ENCODE data around the gene GNG12. TPM values are rescaled to one million over a fixed set of nuclear protein-coding genes. Genes with fewer than 3 reads are reported as not detected.
"Not testable (repeated sequence)": the region's sequence is repeated elsewhere in the genome, so short reads cannot be mapped to it uniquely, and the experiment has no call there.

The GNG12 gene
- total RNA-seq, 1 donor from 2014 or later = 68.4 TPM

- no peak for DNase-seq (ENCODE audit: low spot score)
Measured at GRCh38 chr1:67733681-67734322, 99.5 kb downstream of the GNG12 start.

- DNase-seq (ENCODE audit: low spot score) = no peak
Measured at GRCh38 chr1:67732750-67733151, 100.5 kb downstream of the GNG12 start.

DNA sequence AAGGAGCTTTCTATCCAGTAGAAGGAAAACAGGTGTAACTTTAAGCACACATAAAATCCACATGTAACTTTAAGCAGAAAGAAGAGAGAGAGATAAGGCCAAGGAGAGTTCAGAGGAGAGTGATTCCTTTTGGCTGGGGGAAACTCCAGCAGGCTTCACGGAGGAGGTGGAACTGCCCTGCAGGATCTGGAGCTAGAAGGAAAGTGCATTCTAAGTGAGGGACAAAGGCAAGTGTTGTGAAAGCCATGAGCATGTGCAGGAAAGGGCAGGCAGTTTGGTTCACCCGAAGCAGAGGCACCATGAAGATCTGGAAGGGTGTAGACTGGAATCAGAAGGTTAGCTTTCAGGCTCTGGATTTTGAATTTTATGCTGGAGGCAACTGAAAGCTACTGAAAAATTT, 101.9 kb downstream of the GNG12 start:
- DNase-seq (ENCODE audit: low spot score) = no peak

GRCh38 chr1:67730312-67730711, 103.0 kb downstream of the GNG12 start:
- DNase-seq (ENCODE audit: low spot score) = not testable (repeated sequence)

DNA sequence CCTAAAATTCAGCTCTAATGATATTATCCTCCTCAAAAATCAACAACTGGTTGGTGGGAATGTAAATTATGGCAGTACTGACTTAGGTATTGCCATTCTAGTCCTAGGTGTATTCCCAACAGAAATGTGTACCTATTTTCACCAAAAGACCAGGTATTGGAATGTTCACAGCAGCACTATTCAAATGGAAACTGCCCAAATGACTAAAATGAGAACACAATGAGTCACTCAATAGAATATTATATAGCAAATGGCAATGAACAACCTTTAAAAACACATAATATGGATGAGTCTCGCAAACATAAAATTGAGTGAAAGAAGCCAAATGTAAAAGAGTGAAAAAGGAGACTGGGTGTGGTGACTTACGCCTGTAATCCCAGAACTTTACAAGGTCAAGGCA, 103.4 kb downstream of the GNG12 start:
- DNase-seq (ENCODE audit: low spot score) = no peak

DNA sequence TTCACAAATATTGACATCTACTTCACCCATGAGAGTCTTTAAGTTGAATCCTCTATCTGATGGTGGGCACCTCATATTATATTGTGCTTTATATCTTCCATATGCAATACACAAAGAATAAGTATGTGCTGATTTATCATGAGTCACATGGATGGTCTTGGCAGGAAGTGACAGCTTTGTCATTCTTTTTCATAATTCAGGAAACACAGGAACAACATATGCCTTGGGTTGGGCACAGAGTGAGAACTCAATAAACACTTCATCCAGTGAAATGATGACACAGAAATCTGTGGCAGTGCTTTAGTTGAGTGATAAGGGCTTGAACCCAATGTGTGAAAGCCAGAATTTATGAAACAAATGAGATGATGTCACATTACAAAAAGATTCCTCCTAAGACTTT, 107.0 kb downstream of the GNG12 start:
- no peak for DNase-seq (ENCODE audit: low spot score)

GRCh38 chr1:67724928-67725560, 108.2 kb downstream of the GNG12 start:
- DNase-seq (ENCODE audit: low spot score) = peak; percentile 69

DNA sequence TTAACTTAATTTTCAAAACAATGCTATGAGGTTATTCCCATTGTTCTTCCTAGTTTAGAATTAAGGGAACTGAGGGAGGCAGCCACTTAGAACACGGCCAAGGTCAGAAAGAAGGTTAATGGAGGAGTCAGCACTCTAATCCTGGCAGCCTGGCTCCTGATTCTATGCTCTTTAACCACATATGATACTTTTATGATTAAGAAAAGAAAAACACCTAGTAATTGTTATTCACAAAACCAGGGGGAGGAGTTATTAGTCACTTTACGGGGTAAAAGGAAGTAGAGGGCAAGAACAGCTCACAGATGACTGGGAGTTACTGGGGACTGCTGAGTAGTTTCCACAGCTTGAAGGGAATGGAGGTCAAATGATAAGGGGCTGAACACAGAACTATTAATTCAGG, 109.6 kb downstream of the GNG12 start:
- DNase-seq (ENCODE audit: low spot score) = no peak

- no peak for DNase-seq (ENCODE audit: low spot score)
Measured at GRCh38 chr1:67723126-67723525, 110.1 kb downstream of the GNG12 start.

- DNase-seq (ENCODE audit: low spot score) = no peak
Measured at GRCh38 chr1:67722292-67722944, 110.8 kb downstream of the GNG12 start.

GRCh38 chr1:67721650-67722291, 111.5 kb downstream of the GNG12 start:
- no peak for DNase-seq (ENCODE audit: low spot score)

DNA sequence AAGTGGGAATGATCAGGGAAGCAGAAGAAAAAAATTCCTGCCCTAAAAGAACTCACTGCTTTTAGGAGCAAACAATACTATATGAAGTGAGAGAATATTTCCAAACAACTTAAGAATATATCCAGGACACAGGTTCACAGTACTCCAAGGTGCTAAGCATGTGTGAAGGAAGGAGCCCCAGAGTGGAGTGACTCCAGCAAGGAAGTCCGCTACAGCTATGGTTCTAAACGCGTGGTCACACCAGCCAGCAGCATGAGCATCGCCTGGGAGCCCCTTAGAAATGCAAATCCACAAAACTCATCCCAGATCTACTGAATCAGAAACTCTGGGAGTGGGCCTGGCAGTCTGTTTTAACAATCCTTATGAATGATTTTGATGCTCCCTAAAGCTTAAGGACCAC, 112.2 kb downstream of the GNG12 start:
- DNase-seq (ENCODE audit: low spot score) = no peak

GRCh38 chr1:67719329-67720196, 113.7 kb downstream of the GNG12 start:
- no peak for DNase-seq (ENCODE audit: low spot score)

- DNase-seq (ENCODE audit: low spot score) = no peak
Measured at GRCh38 chr1:67717876-67718275, 115.4 kb downstream of the GNG12 start.

GRCh38 chr1:67716800-67717199, 116.5 kb downstream of the GNG12 start:
- DNase-seq (ENCODE audit: low spot score) = peak; percentile 66

DNA sequence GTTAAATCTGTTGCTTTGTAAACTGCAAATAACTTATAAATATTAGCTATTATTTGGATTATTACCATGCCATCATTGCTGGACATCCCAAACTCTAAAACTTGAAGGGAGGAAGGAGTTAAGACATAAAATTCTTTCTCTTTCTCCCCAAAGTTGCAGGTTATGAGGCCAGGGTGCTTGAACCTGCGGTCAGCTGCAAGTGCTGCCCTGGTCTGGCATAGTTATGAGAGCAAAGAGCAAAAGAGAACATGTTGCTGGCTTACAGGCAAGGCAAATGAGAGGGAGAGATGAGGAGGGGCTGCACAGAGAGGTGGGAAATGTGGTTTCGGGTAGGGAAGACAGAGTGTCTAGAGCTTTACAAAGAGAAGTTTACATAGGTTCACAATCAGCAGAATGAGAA, 117.4 kb downstream of the GNG12 start:
- no peak for DNase-seq (ENCODE audit: low spot score)

- DNase-seq (ENCODE audit: low spot score) = peak; percentile 62
Measured at GRCh38 chr1:67713057-67713846, 120.0 kb downstream of the GNG12 start.

DNA sequence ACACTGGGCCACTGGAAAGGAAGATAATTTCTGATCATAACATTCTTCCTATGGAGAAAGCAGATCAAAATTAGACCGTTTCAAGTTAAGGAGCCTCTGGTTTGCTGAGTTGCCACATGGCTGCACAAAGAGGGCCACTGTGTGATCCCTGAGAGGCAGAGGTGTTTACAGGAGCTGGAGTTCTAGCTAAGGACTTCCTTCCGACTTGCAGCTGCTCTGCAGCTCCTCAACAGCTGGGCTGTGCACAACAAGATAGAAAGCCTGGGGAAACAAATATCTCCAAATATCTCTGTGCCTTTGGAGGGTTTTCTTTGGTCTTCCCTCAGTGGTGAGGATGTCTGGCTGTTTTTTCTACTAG, 121.4 kb downstream of the GNG12 start:
- DNase-seq (ENCODE audit: low spot score) = no peak

DNA sequence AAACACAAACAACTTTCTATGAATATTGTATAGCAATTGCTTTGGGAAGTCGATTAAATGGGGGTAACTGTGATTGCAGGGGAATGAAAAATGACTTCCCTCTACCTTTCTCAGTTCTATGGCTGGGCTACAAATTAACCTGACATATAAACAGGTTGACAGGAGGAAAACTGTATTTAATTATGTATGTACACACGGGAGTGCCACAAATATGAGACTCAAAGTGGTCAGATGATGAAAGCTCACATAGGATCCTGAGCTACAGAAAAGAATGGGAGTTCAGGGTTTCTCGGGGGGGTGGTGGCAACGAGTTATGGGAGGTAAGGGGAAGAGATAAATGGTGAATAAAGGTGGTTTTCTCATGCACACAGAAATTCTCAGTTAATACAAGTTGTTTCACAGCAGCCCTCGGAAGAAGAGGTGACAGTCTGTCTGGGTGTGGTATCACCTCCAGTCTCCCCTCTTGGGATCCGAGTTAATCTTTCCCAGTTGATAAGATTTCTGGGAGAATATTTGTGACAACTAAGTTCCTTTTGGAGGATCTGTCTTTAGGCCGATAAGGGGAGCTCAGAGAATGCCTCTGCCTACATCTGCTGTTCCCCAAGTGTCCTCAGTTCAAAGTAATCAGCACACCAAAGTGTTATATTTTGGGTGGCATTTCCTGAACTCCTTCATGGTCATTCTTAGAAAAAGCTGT, 122.0 kb downstream of the GNG12 start:
- DNase-seq (ENCODE audit: low spot score) = no peak

- no peak for DNase-seq (ENCODE audit: low spot score)
Measured at GRCh38 chr1:67710417-67710816, 122.8 kb downstream of the GNG12 start.
